Measurements from ENCODE around the gene GPS1.

GPS1 gene

GRCh38 chr17:82045936-82046484, 5.7 kb upstream of the GPS1 start:
- DNase-seq (ENCODE audit: low spot score): no peak

DNA sequence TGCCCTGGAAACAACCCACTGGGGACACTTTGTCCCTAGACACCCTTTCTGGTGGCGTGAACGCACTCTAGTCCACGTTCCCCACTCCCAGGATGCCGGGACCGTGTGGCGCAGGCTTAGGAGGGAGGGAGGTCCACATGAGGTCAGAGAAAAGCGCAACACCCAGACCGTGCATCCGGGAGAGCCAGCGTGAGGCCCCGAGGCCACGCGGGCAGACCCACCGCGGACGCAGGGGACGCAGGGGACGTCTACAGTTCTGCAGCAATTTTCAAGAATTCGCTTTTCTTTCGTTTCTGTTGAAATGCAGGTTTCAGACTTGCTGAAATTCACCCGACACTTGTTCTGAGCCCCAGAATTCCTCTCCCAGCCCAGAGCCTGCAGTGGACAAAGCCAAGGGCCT, 4.8 kb upstream of the GPS1 start:
- DNase-seq (ENCODE audit: low spot score): no peak

DNA sequence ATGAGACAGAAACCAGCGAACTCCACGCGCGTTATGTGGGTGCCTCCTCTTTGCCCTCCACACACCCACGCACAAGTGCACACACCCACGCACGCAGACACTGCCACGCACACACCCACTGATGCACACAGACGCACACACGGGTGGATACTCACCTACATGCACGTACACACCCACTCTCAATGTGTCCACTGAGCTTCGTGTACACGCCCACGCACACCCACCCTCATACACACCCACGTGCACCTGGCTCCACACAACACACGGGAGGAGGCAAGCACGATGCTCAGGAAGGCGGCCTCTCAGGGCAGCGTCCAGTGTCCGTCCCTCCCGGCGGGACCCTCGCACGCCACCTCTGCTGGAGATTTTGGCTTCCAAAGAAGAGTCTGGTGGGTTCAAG, 4.3 kb upstream of the GPS1 start:
- DNase-seq (ENCODE audit: low spot score): no peak

DNA sequence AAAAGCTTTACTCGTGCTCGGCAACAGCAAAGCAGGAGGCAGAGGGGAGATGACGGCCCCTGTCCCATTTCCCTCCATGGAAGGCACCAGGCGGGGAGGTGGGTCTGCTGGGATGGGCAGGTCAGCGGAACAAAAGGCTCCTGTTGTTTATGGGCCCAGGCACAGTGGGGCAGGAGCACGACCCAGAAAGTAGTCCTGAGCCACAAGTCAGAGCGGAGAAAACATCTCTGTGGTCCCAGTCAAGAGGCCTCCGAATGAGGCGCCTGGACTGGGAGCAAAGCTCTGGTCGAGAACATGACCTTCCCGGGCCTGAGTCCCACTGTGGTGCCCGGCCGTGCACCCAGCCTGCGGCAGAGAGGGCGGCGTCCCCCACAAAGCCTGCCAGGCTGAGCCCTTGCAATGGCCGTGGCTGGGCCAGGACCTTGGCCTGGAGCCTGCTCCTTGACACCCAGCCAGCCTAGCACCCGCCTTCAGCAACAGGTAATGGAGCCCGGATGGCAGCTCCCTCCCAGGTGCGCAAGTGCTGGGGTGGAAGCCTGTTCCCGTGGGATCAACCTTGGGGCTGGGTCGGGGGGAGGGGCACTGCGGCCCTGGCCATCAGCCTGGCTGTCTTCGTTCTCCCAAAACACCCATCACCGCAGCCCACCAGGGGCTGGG, 3.7 kb upstream of the GPS1 start:
- DNase-seq (ENCODE audit: low spot score): no peak

DNA sequence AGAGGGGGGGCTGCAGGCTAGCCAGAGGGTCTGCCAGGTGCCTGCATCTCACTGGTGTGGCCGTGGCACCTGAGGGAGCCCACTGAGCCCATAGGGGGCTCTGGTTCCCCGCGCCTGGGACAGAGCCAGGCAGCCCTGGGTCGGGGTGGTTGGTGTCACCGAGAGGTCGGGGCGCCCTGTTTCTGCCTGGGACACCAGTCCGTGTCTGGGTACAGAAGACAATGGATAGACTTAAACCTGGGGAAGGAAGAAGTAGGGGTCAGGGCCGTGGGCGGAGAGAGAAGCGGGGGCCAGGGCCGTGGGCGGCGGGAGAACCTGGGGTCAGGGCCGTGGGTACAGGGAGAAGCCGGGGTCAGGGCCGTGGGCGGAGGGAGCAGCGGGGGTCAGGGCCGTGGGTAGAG, 3.1 kb upstream of the GPS1 start:
- no peak for DNase-seq (ENCODE audit: low spot score)

- DNase-seq (ENCODE audit: low spot score): no peak
Observed at GRCh38 chr17:82049106-82049505, 2.6 kb upstream of the GPS1 start.

GRCh38 chr17:82049521-82049971, 2.2 kb upstream of the GPS1 start:
- DNase-seq (ENCODE audit: low spot score): no peak

- no peak for DNase-seq (ENCODE audit: low spot score)
Observed at GRCh38 chr17:82050152-82050760, 1.4 kb upstream of the GPS1 start.

- DNase-seq (ENCODE audit: low spot score): peak; percentile 54
Observed at GRCh38 chr17:82050761-82051641, 697 bp upstream of the GPS1 start.

DNA sequence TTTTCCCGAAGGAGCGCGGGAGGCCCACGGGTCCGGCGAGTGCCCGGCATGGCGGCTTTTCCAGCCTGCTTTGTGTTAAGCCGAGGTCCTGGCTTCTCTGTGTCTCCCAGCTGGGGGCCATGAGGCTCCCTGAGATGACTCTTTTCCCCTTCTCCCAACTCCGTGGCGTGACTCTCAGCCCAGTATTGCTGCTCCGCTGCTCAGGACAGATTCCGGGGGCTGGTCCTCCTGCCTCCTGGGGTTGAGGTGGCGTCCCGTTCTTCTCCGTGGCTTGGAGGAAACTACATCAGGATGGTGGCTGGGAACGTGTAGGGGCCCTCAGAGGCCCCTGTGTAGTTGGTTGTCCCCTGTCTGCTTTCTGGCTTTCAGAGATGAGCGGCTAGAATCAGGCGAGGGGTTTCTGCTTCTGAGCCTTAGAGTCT, 951 bp downstream of the GPS1 start:
- no peak for DNase-seq (ENCODE audit: low spot score)

- DNase-seq (ENCODE audit: low spot score): no peak
Observed at GRCh38 chr17:82053130-82053529, 1.4 kb downstream of the GPS1 start.

DNA sequence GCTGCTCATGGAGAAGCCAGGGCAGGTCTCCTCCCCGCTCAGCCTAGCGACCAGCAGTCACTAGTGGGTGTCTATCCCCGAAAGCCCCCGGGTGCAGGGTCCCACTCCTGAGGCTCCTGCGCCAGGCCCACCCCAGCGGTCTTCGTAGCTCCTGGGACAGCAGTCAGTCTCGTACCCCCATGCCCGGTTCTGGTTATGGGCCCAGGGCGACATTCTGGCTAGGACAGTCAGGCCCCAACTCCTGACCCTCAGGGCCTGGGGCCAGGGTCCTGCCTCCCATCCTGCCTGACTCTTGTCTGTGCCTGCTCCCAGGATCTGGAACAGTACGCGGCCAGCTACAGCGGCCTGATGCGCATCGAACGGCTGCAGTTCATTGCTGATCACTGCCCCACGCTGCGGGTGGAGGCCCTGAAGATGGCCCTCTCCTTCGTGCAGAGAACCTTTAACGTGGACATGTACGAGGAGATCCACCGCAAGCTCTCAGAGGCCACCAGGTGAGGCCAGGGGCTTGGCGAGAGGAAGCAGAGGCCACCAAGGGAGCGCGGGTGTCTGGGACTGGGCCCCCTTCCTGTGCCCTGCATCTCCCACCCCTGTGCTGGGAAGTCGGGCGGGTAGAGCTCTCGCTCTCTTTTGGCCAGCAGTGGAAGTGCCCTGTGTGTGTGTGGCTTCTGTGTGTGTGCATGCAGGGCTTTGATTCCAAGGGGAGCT, 2.0 kb downstream of the GPS1 start:
- DNase-seq (ENCODE audit: low spot score): no peak

GRCh38 chr17:82054351-82055022, 2.8 kb downstream of the GPS1 start:
- DNase-seq (ENCODE audit: low spot score): no peak

DNA sequence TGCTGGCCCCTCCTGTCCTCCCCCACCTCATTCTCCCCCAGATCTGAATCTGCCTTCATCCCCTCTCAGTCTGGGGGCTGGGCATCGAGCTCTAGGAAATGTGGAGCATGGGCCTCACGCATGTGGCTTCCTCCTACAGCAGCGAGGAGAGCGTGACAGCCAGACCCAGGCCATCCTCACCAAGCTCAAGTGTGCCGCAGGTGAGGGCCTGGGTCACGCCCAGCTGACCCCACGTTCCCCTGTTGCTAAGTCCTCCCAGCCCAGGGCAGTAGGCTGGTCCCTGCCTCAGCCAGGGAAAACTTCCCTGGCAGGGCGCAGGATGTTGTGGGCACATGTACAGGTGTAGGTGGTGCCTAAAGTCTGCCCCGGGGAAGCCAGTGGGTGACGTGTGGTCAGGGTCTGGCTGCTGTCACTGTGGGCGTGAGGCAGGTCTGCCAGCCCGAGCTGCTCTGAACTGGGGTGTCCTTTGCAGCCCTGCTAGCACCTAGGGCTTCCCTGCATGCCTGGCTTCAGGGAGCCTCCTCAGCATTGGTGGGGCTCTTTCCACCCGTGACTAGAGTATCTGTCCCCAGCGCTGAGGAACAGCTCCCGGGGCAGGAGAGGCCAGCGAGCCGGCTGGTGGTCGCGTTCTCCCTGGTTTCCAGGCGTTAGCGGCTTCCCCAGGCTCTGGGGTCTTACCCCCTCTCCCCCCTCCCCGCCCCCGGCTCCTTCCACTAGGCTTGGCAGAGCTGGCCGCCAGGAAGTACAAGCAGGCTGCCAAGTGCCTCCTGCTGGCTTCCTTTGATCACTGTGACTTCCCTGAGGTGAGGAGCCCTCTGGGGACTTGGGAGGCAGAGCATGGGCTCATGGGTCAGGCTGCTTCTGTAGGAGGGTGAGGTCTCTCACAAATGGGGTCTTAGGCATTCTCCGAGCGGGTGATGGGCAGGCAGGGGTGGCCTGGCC, 3.6 kb downstream of the GPS1 start:
- no peak for DNase-seq (ENCODE audit: low spot score)

DNA sequence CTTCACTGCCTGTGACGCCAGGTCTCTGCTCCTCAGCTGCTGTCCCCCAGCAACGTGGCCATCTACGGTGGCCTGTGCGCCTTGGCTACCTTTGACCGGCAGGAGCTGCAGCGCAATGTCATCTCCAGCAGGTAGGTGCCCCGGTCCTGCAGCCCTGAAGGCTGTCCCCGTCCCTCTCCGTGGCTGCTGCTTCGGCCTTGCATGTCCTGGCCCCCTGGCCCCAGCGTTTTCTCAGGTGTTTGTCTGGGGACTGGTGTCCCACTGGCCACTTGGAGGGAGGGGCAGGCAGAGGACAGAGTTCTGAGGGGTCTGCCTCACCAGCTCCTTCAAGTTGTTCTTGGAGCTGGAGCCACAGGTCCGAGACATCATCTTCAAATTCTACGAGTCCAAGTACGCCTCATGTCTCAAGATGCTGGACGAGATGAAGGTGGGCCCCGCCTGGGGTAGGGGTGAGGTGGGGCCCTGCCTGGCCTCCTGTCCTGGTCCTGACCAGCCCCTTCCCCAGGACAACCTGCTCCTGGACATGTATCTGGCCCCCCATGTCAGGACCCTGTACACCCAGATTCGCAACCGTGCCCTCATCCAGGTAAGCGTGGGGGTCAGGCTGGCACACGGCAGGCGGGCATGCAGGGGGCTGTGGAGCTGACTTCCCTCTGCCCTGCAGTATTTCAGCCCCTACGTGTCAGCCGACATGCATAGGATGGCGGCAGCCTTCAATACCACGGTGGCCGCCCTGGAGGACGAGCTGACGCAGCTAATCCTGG, 4.4 kb downstream of the GPS1 start:
- no peak for DNase-seq (ENCODE audit: low spot score)

DNA sequence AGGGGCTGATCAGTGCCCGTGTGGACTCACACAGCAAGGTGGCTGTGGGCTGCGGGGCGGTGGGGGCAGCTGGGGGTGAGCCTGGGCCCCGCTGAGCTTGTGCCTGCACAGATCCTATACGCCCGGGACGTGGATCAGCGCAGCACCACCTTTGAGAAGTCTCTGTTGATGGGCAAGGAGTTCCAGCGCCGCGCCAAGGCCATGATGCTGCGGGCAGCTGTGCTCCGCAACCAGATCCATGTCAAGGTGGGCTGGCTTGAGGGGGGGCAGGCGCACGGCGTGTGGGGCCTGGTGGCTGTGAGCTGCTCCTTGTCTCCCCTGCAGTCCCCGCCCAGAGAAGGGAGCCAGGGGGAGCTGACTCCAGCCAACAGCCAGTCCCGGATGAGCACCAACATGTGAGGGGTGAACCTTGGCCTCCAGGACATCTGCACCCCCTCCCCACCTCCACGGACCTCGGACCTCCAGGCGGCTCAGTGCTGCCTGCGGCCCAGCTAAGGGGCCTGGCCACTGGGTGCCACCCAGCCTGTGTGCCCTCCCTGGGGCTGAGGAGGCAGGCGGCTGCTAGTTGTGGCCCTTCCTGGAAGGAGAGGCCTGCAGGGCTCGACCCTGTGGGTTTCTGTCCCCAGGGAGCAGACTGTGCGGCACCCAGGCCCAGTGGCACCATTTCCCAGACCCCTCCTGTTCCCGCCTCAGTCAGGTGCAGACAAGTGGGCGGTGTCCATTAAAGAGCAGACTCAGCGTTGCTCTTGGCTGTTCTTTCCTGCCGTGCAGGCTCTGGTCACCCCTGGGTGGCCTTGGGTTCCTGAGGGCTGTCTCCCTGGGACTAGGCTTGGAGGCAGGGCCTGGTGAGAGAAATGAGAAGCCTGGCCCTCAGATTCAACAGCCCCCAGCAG, 5.3 kb downstream of the GPS1 start:
- DNase-seq (ENCODE audit: low spot score): no peak

DNA sequence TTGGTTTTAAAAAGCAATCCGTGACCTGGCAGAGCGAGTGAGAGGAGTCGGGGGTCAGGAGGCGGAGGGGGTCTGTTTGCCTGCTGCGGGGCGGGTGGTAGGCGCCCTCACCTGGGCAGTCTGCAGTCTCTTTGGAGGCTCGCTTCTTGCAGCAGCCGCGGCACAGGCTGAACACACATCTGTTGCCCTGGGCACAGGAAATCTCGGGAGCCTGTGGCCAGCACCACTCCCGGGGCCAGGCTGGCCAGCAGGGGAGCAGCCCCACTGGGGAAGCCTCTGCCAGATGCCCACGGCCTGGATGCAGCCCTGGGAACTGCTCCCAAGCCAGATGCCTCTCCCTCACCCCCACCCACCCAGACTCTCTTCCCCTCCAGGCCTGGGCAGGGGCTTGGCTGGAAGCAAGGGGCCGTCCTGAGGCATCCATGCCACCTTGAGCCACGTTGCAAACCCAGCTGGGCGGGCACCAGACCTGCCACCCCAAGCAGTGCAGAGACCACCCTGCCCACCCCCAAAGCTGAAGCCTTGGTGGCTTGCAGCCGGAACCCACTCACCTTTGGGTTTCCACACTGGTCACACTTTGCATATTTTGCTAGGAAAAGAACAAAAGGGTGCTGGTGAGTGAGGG, 6.6 kb downstream of the GPS1 start:
- DNase-seq (ENCODE audit: low spot score): no peak

GRCh38 chr17:82058855-82059249, 7.2 kb downstream of the GPS1 start:
- no peak for DNase-seq (ENCODE audit: low spot score)

Measured in HuH-7 (cell line).